HG03558 (cell line): ENCODE data around the gene ELP4.

Source experiments
- ATAC-seq: cut with Tn5 transposase; IDR thresholded peaks from one replicate; pipeline ENCODE4 v1.9.1; 2021; ENCODE audit warnings: moderate number of reproducible peaks; ENCODE audit not compliant: unreplicated experiment; ENCODE audit errors: extremely low read depth

ELP4 gene

DNA sequence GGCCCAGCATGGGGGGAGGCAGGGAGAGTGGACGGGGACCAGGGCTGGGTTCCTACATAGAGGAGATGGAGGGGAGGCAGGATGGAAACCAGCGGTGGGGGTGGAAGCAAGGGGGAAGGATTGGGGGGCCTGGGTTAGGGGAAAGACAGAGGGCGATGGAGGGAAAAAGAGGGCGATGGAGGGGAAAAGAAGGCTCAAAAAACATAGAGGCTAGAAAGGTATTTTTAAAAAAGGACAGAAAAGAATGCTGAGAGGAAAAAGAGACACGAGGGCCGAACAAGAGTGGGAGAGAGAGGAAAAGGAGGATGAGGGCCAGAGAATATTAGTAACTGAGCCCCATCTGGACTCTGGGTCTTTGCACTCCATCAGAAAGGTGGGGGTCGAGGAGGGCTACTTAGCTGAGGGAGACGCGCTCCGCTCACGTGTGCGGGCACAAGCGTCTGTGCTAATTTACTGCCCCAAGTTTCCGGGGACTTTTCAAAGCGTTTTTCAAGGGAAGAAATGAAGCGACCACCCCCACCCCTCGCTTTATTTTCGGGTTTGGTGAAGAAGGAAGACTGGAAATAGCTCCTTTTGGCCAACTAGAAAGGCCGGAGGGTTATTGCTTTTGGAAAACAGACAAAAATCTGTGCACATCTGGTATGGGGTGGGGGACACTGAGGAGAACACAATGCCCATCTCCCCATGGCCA lies 287.1 kb downstream of the ELP4 start:
- ATAC-seq, result no peak

DNA sequence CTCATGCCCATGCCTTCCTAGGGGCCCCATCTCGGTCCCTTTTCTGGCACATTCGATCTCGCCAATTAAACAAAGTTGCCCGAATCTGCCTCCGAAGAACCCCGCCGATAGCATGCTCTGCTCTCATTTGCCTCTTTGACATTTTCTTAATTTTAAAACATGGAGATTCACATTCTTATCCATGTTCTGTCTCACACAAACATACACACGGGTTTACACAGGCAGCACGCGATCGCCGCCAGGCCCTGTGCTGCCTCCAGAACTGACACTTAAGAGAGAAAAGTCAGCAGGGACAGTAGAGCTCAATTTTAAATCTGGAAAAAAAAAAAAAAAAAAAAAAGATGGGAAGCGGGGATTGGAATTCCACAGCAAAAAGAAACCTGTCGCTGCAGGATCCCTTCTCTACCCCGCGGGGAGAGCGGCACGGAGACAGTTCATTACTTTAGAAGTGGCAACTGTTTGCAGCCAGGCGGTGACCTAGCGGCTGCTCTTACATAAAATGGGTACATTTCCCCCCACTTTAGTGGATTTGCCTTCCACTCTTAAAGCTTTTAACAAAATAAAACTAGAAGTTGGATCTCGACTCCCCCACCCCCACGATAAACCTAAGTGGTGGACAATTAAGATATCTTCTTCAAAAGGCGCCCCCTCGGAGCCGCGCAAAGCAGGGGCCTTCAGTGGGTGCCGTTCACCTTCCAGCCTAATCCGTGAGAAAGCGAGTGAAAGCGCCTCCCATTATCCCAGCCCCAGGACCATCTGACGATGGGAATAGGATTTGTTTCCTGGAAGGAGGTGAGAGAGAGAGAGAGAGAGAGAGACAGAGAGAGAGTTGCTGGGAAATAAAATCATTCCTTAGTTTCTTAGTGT lies 287.9 kb downstream of the ELP4 start:
- no peak for ATAC-seq

GRCh38 chr11:31798057-31798553 lies 288.5 kb downstream of the ELP4 start:
- ATAC-seq, result no peak

DNA sequence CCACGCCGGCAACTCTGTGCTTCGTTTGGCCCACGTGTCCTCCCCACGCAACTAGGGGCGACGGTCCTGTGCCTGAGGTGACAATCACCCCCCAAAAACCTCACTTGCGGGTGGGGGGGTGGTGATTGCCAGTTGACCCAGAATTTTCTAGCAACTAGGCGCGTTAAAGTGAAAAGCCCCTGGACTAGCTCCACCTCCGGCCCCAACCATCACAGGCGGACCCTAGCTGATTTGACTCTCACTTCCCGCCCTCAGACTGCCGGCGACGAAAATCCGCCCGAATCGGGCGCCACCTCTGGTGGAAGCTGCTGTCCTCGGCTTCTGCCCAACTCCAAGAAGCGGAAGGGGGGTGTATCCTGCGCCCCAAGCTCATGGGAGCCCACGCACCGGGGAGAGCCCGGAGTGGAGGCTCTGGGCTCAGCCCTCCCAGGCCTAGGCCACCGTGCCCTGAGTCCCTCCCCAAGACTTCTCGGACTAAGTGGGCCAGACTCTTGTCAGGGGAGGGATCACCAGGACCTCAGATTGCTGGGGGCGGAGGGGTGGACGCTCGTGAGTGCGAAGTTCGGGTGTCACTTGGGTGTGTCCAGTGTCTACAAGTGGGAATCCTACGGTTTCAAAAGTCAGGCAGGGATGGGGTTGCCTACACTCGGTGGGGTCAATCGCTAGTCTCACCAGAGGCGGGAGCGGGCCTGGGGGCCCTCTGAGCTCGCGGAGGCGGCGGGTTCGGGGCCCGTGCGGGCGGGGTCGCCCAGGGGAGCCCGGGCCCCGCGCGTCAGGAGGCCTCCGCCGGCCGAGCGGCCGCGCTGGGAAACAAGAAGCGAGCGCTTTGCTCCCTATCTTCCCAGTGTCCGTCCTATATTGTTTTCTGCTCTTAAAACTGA lies 289.2 kb downstream of the ELP4 start:
- no peak for ATAC-seq

DNA sequence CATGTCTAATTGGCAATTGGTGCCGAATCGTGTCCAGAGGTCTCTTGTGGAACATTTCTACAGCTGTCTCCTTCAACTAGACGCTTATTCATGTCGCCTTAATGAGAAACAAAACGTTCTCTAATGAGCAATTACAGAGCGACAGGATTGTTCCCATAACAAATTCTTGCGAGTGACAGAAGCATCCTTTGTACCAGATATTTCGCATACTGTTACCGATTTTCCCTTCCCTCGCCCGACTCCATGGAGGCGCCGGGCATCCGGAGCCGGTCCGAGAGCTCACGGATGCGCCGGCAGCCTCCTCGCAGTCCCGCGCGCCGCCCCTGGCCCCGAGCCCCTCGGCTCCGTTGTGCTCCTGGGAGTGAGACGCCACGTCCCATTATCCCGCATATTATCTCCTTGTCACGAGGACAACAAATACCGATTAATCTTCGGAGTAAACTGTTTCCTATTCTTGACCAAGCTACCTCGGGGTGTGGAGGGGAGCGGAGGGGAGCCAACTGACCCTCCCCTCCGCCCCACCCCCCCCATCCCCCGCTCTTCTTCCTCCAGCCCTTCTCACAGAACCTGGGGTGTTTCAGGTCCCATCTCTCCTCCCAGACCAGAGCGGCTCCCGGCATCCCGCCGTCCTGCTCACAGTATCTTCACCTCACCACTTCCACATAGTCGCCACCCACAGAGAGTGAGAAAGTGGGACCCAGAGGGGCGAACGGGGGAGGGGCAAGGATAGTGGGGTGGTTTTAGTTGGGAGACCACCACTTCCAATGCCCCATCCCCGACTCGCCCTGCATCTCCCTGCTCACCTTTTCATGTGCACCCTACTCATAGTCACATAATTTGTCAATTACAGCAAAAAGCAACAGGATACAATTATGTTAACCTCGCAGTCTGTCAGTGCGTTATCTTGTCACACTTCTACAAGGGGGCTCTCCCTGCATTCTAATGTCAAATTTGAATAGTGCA lies 290.1 kb downstream of the ELP4 start:
- no peak for ATAC-seq

DNA sequence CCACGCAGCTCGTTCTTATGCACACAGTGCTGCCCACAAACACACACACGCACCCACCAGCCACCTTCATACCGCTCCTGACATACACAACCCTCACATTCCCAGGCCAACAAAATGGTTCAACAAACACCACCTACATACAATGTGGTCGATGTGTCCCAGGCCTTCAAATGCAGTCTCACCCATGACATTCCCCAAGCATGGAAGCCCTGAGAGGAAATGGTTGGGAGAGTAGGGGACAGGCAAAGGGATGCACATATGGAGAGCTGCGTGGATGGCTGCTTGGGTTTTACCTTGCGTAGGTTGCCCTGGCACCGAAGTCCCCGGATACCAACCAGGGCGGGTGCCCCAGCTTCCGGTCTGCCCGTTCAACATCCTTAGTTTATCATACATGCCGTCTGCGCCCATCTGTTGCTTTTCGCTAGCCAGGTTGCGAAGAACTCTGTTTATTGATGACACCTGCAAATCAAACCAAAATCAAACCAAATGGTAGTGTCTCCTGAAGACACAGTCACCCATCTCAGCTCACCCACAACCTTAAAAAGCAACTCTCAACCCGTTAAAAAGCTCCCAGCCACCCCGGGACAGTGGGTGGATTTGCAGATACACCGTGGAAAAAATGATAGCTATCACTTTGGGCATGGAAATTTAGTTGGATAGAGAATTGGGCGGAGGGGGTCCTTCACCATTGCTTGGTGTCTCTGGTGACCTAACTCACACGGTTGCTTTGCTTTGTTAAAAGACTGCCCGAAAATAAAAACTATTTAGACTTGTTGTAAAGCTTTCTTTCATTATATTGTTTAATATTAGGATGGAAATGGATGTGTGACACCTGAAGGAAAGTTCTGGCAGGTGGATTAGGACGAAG lies 291.1 kb downstream of the ELP4 start:
- no peak for ATAC-seq

DNA sequence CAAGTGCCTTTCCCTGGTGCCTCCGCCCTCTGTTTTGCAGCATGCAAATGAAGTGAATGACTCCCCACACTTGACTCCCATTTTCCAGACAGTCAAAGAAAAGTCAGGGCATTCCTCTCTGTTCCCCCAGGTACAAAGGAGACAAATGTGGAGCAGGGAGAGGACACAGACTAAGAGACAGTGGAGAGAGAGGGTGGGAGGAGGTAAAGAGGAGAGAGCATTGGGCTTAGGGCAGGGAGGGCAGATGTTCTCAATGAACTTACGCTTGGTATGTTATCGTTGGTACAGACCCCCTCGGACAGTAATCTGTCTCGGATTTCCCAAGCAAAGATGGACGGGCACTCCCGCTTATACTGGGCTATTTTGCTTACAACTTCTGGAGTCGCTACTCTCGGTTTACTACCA lies 291.7 kb downstream of the ELP4 start:
- no peak for ATAC-seq

GRCh38 chr11:31802000-31802551 lies 292.5 kb downstream of the ELP4 start:
- no peak for ATAC-seq

DNA sequence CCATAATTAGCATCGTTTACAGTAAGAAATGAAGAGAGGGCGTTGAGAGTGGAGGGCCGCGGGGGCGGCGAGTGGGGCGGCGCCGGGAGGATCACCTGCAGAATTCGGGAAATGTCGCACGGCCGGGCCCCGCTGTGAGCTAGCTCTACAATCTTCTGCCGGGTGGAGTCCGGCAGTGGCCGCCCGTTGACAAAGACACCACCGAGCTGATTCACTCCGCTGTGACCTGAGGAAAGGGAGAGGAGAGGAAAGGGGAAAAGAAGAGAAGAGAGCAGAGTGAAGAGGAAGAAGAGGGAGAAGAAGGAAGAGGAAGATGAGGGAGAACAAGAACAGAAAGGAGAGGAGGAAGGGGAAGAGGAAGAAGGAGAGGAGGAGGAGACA lies 293.0 kb downstream of the ELP4 start:
- ATAC-seq, result no peak

- no peak for ATAC-seq
Observed at GRCh38 chr11:31802990-31803812, 293.6 kb downstream of the ELP4 start.

GRCh38 chr11:31803813-31804311 lies 294.3 kb downstream of the ELP4 start:
- ATAC-seq, result no peak

GRCh38 chr11:31804312-31805036 lies 294.9 kb downstream of the ELP4 start:
- no peak for ATAC-seq

DNA sequence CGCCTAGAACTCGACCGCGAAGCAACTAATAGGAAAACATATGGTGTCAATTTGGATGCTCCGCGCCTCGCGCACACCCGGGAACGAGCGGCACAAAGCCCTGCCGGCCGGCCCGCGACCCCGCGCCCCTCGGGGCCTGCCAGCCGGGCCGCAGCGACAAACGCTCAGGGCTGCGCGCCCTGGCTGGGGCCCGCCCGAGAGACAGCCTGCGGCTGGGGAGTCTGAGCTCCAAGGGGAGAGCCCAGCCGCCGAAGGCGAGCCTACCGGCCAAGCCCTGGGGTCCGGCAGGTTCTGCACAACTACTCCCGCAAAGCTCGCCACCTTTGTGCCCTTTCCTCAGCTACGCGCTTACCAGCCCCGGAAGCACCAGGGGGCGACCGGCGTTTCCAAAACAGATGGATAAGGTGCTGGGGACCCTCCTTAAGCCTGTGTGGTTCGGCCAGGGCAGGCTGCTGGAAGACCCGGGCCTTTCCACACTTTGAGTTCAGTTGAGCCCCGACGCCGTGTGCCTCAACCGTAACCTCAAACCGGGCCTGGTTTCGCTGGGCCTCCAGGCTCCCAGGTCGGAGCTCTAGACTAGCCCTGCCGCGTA lies 295.6 kb downstream of the ELP4 start:
- no peak for ATAC-seq

- ATAC-seq, result no peak
Observed at GRCh38 chr11:31805629-31806185, 296.1 kb downstream of the ELP4 start.

DNA sequence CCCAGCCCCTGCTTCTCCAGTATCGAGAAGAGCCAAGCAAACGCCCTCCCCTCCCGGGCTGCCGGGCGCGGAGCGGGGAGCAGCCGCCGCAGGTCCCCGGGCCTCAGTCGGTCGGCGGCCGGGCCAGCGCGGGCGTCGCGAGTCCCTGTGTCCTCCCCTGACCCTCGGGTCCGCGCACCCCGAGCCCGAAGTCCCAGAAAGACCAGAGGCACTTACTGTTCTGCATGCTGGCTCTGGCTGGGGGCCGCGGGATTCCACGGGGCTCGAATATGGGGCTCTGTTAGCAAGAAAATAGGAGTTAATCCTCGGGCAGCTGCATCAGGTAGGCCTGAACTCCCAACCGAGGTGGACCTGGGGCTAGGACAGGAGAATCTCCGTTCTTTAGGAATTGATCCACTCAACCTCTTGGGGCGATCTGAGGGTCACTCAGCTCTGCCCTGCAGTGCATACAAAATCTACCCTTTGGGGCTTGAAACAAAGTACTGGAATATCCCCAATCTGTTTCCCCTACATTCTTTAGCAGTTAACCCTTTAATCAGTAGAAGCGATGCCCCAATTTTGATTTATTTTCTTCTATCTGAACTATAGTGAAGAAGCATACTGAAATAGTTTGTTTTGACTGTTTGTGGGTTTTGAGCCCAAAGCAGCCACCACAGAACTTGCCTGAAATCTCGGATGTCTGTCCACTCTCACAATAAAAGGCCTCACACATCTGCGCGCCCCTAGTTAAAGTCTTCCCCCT lies 296.8 kb downstream of the ELP4 start:
- ATAC-seq, result no peak
